ENCODE data around the gene ATXN7L1. TPM values are rescaled to one million over a fixed set of nuclear protein-coding genes. Genes with fewer than 3 reads are reported as not detected.

The ATXN7L1 gene
- total RNA-seq, 1 experiment from 2014 or later = 4.0 TPM

DNA sequence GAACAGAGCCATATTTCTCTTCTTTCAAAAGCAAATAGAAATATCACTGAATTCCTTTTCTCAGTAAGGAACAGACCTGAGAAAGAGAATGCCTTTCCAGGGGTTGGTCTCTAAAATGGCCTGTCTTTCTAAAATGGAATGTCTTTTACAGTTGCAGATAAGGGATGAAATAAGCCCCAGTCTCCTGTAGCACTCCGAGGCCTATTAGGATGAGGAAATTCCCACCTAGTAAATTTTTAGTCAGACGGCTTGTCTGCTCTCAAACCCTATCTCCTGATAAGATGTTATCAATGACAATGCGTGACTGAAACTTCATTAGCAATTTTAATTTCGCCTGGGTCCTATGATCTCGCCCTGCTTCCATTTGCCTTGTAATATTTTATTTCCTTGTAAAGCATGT, 292.2 kb downstream of the ATXN7L1 start:
- no peak for DNase-seq (ENCODE audit: low read depth)

DNA sequence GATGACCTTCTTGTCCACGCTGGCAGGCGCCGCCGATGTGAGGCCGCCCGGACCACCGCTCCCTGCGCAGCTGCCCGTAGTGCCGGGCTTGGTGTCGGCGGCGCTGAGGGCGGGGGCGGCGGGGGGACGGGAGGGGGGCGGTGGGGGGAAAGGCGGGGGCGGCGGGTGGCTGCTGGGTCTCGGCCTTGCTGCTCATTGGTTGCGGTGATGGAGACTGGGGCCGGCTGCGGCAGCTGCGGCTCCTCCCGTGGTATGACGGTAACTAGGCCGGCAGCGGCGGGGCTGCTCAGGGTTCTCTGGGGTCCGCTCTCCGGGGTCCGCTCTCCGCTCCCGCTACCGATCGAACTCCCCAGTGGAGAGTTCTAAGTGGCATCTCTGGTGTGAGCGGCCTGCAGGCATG, 293.3 kb downstream of the ATXN7L1 start:
- no peak for DNase-seq (ENCODE audit: low read depth)

DNA sequence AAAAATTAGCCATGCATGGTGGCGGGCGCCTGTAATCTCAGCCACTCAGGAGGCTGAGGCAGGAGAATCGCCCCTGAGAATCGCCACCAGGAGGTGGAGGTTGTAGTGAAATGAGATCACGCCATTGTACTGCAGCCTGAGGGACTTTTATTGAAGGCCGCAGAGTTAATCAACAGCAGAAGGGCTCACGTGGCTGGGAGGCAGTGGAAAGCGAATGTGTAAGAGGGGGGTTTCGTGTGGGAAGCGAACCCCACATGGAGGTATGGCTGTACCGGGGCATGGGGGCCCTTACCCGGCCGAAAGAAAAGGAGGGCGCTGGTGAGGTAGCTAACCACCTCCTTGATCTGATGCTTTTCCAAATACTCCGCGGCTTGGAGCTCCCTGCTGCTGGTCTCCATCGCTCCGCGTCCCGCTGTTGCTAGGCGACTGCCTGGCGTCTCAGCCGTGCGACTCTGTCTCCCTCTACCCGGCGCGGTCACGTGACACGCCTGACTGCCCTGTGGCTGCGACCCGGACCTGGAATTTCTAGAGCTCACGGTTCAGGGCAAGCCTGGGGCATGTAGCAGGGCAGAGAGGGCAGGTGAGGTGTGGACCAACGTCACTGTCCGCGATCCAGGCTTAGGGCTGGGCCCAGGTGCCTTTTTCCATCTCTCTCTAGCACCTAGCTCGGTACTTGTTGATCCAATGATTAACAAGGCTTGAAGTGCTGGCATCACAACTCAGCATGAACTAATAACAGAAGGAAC, 295.2 kb downstream of the ATXN7L1 start, which contains the start of gene EFCAB10:
Gene EFCAB10 (minus strand): TSS at position 428 of the 746 bp plus-strand sequence. CDS start 30 bp downstream, at position 398.
- DNase-seq (ENCODE audit: low read depth) = peak; percentile 59

- DNase-seq (ENCODE audit: low read depth) = peak; percentile 78
Measured at GRCh38 chr7:105580022-105580740, 296.2 kb downstream of the ATXN7L1 start.

DNA sequence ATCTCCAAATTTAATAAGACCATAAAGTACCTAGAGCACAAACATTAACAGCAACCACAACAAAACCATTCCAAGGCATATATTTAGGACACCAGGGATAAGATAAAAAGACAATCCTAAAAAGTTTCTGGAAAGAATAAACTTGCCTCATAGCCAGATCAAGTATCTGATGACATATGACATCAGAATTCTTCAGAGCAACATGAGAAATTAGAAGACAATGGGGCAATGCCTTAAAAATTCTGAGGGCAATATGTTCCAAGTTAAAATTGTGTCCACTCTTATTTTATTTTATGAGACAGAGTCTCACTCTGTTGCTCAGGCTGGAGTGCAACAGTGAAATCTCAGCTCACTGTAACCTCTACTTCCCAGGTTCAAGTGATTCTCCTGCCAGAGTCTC, 297.9 kb downstream of the ATXN7L1 start:
- no peak for DNase-seq (ENCODE audit: low read depth)

- no peak for DNase-seq (ENCODE audit: low read depth)
Measured at GRCh38 chr7:105577251-105577650, 299.1 kb downstream of the ATXN7L1 start.

GRCh38 chr7:105571891-105572290, 304.5 kb downstream of the ATXN7L1 start:
- no peak for DNase-seq (ENCODE audit: low read depth)

GRCh38 chr7:105567821-105568220, 308.6 kb downstream of the ATXN7L1 start:
- DNase-seq (ENCODE audit: low read depth) = no peak

DNA sequence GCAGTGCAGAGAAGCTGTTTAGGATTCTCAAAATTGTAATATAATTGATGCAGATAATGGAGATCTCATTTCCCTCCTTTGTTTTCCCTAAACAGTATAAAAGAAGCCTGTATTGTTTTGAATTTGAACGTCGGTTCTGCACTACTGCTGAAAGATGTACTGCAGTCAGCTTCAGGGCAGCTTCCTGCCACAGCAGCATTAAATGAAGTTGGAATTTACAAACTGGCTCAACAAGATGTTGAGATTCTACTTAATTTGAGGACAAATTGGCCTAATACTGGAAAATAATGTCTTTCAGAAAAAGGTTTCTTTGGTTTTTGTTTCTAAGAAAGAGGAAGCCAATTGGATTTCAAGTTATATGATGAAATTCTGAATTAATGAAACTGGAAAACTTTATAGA, 309.4 kb downstream of the ATXN7L1 start:
- DNase-seq (ENCODE audit: low read depth) = no peak

- no peak for DNase-seq (ENCODE audit: low read depth)
Measured at GRCh38 chr7:105565190-105565589, 311.2 kb downstream of the ATXN7L1 start.

GRCh38 chr7:105559926-105560325, 316.5 kb downstream of the ATXN7L1 start:
- DNase-seq (ENCODE audit: low read depth) = no peak

Other genes starting within 250 kb of the ATXN7L1 start
- gene CDHR3, start 86.7 kb upstream of the ATXN7L1 start, total RNA-seq (2014; rRNA removed; shearing (Covaris generic)) = 1.3 and 1.4 TPM in 2 replicates
- gene SYPL1, start 235.7 kb upstream of the ATXN7L1 start, total RNA-seq (2014; rRNA removed; shearing (Covaris generic)) = 63.7 and 80.3 TPM in 2 replicates